ENCODE results near the gene RPL36.

The RPL36 gene

DNA sequence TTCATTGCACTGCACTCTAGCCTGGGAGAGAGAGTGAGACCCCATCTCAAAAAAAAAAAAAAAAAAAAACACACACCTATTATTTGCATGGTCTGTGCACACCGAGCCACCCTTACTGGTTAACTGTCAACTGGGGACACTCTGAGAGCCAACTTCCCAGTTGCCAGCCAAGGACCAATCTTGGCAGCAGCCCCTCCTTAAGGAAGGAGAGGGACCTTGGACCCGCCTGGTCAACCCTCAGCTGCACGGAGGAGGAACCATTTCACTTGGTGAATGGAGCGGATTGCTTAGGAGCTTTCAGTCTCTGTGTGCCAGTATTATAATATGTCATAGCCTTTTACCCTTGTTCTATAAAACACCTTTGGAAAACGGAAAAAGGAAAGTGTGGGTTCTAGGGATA, 34.7 kb upstream of the RPL36 start:
- H3K27ac ChIP-seq (ENCODE audit: low read length) = no peak overlapping the region
- no peak overlapping the region for H3K4me3 ChIP-seq (ENCODE audit: low read depth in 1 of 2, low read length in 2 of 2)
- H3K9me3 ChIP-seq (ENCODE audit: control insufficient read depth in 1 of 2, low read length in 2 of 2) = no peaks in the 10 kb centered on the region
- peaks cover 64 to 84% of the 10 kb centered on the region in 2 donors for H3K36me3 ChIP-seq (ENCODE audit: control insufficient read depth in 1 of 2, insufficient read depth in 2 of 2, low read length in 2 of 2)
- H3K27me3 ChIP-seq (ENCODE audit: low read depth, low read length) = no peaks in the 10 kb centered on the region
- H3K4me1 ChIP-seq (ENCODE audit: control insufficient read depth in 1 of 2, insufficient read depth in 2 of 2, low read length in 2 of 2) = no peaks in the 10 kb centered on the region

DNA sequence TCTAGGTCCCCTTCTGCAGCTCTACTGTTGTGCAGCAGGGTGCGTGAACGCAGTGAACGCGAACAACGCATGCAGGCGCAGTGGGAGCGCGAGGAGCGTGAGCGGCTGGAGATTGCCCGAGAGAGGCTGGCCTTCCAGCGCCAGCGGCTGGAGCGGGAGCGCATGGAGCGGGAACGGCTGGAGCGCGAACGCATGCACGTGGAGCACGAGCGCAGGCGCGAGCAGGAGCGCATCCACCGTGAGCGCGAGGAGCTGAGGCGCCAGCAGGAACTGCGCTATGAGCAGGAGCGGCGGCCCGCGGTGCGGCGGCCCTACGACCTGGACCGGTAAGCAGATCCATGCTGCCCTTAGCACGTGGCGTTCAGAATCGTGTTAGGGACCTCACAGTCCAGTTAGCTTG, 28.6 kb upstream of the RPL36 start:
- Histone ChIP-seq H3K9me3 (ENCODE audit: control insufficient read depth in 1 of 2, low read length in 2 of 2) (no peaks in the 10 kb centered on the region), H3K27me3 (ENCODE audit: low read depth, low read length) (no peaks in the 10 kb centered on the region), H3K27ac (ENCODE audit: low read length) (no peak overlapping the region), H3K4me1 (ENCODE audit: control insufficient read depth in 1 of 2, insufficient read depth in 2 of 2, low read length in 2 of 2) (no peaks in the 10 kb centered on the region), H3K36me3 (ENCODE audit: control insufficient read depth in 1 of 2, insufficient read depth in 2 of 2, low read length in 2 of 2) (peaks cover 54 to 85% of the 10 kb centered on the region in 2 donors), H3K4me3 (ENCODE audit: low read depth in 1 of 2, low read length in 2 of 2) (no peak overlapping the region)

DNA sequence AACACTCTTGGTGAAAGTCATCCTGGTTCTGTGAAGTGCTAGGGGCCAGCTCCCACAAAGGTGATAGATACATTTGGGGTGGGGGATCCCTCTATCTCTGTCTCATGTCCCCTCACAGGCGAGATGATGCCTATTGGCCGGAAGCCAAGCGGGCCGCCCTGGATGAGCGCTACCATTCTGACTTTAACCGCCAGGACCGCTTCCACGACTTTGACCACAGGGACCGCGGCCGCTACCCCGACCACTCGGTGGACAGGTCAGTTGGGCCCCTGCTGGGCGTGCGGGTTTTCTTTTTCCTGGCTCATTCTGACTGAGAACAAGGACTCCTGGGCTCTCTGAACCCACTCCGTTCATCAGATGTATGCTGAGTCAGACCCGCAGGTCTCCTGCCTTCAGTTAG, 26.2 kb upstream of the RPL36 start:
- no peak overlapping the region for H3K27ac ChIP-seq (ENCODE audit: low read length)
- H3K4me1 ChIP-seq (ENCODE audit: control insufficient read depth in 1 of 2, insufficient read depth in 2 of 2, low read length in 2 of 2) = no peaks in the 10 kb centered on the region
- no peaks in the 10 kb centered on the region for H3K27me3 ChIP-seq (ENCODE audit: low read depth, low read length)
- H3K36me3 ChIP-seq (ENCODE audit: control insufficient read depth in 1 of 2, insufficient read depth in 2 of 2, low read length in 2 of 2) = peaks cover 55 to 91% of the 10 kb centered on the region in 2 donors
- no peak overlapping the region for H3K4me3 ChIP-seq (ENCODE audit: low read depth in 1 of 2, low read length in 2 of 2)
- no peaks in the 10 kb centered on the region for H3K9me3 ChIP-seq (ENCODE audit: control insufficient read depth in 1 of 2, low read length in 2 of 2)

DNA sequence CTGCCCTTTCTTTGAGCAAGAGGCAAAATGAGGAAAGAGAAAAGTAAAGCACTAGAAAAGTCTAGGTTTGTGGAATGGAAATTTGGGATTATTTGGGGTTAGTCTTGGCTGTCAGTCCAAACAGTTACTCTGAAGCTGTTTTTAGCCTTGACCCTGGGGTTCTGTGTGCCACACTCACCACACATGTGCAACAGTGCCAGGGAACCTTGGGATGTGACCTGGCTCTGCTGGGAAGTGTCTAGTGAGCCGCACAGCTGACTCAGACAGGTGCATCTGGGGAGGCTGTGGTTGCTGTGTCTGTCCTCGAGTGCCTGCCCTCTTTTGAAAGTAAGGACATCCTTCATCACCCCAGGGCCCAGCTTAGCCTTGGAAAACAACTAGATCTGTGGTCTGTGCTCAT, 25.6 kb upstream of the RPL36 start:
- Histone ChIP-seq H3K27me3 (ENCODE audit: low read depth, low read length) (no peaks in the 10 kb centered on the region), H3K4me1 (ENCODE audit: control insufficient read depth in 1 of 2, insufficient read depth in 2 of 2, low read length in 2 of 2) (no peaks in the 10 kb centered on the region), H3K36me3 (ENCODE audit: control insufficient read depth in 1 of 2, insufficient read depth in 2 of 2, low read length in 2 of 2) (peaks cover 55 to 92% of the 10 kb centered on the region in 2 donors), H3K27ac (ENCODE audit: low read length) (no peak overlapping the region), H3K9me3 (ENCODE audit: control insufficient read depth in 1 of 2, low read length in 2 of 2) (no peaks in the 10 kb centered on the region), H3K4me3 (ENCODE audit: low read depth in 1 of 2, low read length in 2 of 2) (no peak overlapping the region)

DNA sequence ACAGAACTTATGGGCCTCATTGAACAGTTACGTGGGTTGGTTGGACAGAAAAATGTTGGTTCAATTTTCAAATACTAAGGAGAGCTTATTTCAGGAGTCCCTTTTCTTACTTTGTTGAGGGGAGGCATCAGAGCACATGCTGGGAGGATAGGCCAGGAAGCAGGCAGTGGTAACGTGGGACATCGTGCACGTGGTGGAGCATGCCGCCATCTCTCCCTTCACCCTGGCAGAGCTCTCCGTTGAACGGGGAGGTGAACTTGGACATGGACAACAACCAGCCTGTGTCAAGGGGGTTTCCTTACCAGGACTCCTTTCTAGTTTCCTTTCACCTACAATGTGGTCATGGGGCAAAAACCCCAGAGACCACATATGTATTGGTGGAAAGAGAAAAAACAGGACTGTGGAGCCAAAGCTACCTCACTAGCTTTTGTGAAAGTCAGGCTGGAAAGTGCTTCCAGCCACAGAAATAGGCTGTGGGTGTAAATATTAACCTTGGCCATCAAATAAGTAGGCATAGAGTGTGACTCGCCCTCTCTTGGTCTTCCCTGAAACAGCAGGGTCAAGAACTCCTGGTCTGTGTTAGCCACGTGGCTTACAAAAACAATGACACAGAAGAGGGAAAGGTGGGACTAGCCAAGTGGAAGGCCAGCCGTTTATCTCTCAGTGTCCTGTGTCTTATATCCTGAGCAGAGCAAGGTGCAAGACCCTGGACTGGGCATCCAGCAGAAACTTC, 24.1 kb upstream of the RPL36 start:
- H3K4me3 ChIP-seq (ENCODE audit: low read depth in 1 of 2, low read length in 2 of 2) = no peak overlapping the region
- no peak overlapping the region for H3K27ac ChIP-seq (ENCODE audit: low read length)
- peaks cover 48 to 84% of the 10 kb centered on the region in 2 donors for H3K36me3 ChIP-seq (ENCODE audit: control insufficient read depth in 1 of 2, insufficient read depth in 2 of 2, low read length in 2 of 2)
- H3K9me3 ChIP-seq (ENCODE audit: control insufficient read depth in 1 of 2, low read length in 2 of 2) = no peaks in the 10 kb centered on the region
- no peaks in the 10 kb centered on the region for H3K4me1 ChIP-seq (ENCODE audit: control insufficient read depth in 1 of 2, insufficient read depth in 2 of 2, low read length in 2 of 2)
- H3K27me3 ChIP-seq (ENCODE audit: low read depth, low read length) = no peaks in the 10 kb centered on the region

DNA sequence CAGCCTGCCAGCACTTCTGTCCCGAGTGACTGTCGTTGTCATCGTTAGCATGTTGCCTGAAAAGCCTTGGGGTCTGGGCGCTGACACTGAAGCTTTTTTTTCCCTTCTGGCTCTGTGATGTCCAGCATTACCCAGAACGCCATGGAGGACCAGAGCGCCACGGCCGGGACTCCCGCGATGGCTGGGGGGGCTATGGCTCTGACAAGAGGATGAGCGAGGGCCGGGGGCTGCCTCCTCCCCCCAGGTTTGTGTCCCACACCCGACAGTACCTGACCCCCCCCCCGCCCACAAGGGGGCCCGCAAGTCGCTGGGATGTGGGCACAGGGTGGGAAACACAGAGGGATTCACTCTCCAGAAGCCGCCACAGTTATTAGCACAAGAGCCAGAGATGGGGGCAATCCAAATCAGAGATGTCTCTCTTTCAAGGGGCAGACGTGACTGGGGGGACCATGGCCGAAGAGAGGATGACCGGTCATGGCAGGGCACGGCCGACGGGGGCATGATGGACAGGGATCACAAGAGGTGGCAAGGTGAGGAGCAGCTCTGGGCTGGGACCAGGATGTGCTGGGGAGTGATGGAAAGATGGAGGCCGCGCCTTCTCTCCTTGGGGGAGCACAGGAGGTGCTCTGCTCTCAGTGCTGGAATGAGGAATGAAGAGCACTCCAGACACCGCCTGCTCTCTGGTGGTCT, 23.0 kb upstream of the RPL36 start:
- Histone ChIP-seq H3K4me1 (ENCODE audit: control insufficient read depth in 1 of 2, insufficient read depth in 2 of 2, low read length in 2 of 2) (no peaks in the 10 kb centered on the region), H3K27me3 (ENCODE audit: low read depth, low read length) (no peaks in the 10 kb centered on the region), H3K4me3 (ENCODE audit: low read depth in 1 of 2, low read length in 2 of 2) (no peak overlapping the region), H3K27ac (ENCODE audit: low read length) (no peak overlapping the region), H3K9me3 (ENCODE audit: control insufficient read depth in 1 of 2, low read length in 2 of 2) (no peaks in the 10 kb centered on the region), H3K36me3 (ENCODE audit: control insufficient read depth in 1 of 2, insufficient read depth in 2 of 2, low read length in 2 of 2) (peaks cover 43 to 73% of the 10 kb centered on the region in 2 donors)

DNA sequence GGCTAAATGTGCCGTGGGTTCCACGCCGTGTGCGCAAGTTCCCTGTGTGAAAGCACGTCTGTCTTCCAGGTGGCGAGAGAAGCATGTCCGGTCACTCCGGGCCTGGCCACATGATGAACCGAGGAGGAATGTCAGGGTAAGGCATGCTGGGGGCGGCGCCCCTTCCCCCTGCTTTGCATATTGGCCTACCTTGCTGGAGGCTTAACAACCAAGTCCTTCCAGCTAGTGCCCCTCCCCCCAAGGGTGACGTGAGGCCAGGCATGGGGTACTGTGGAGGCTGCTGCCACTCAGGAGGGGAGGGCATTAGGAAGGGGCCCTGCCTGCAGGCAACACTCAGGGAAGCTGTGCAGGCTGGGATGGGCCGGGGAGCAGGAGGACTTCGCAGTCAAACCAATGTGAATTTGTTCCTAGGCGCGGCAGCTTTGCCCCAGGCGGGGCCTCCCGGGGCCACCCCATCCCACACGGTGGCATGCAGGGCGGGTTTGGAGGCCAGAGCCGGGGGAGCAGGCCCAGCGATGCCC, 22.3 kb upstream of the RPL36 start:
- no peaks in the 10 kb centered on the region for H3K9me3 ChIP-seq (ENCODE audit: control insufficient read depth in 1 of 2, low read length in 2 of 2)
- H3K36me3 ChIP-seq (ENCODE audit: control insufficient read depth in 1 of 2, insufficient read depth in 2 of 2, low read length in 2 of 2) = peaks cover 43 to 68% of the 10 kb centered on the region in 2 donors

DNA sequence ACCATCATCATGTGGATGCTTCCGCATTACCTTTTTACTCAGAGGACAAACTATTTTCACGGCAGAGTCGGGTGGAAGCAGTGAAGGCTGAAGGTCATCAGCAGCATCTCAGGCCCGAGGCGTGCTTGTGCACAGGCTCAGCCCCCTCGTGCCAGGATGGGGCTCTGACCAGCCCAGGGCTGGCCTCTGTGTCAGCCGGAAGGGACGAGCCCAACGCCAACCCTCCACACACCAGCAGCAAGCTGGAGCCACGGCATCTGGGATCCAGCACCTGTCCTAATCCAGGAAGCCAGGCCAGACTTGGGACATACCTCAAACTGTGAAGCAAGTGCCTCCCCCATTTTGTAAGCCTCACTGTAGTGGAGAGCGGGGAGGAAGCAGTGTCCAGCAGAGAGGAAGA, 20.9 kb upstream of the RPL36 start:
- Histone ChIP-seq H3K9me3 (ENCODE audit: control insufficient read depth in 1 of 2, low read length in 2 of 2) (no peaks in the 10 kb centered on the region), H3K36me3 (ENCODE audit: control insufficient read depth in 1 of 2, insufficient read depth in 2 of 2, low read length in 2 of 2) (peaks cover 34 to 54% of the 10 kb centered on the region in 2 donors), H3K27me3 (ENCODE audit: low read depth, low read length) (no peaks in the 10 kb centered on the region), H3K4me1 (ENCODE audit: control insufficient read depth in 1 of 2, insufficient read depth in 2 of 2, low read length in 2 of 2) (no peaks in the 10 kb centered on the region), H3K4me3 (ENCODE audit: low read depth in 1 of 2, low read length in 2 of 2) (no peak overlapping the region), H3K27ac (ENCODE audit: low read length) (no peak overlapping the region)

More for the DNA sequence above, 22.3 kb upstream of the RPL36 start:
- Histone ChIP-seq H3K4me3 (ENCODE audit: low read depth in 1 of 2, low read length in 2 of 2) (no peak overlapping the region), H3K27ac (ENCODE audit: low read length) (no peak overlapping the region), H3K4me1 (ENCODE audit: control insufficient read depth in 1 of 2, insufficient read depth in 2 of 2, low read length in 2 of 2) (no peaks in the 10 kb centered on the region), H3K27me3 (ENCODE audit: low read depth, low read length) (no peaks in the 10 kb centered on the region)

DNA sequence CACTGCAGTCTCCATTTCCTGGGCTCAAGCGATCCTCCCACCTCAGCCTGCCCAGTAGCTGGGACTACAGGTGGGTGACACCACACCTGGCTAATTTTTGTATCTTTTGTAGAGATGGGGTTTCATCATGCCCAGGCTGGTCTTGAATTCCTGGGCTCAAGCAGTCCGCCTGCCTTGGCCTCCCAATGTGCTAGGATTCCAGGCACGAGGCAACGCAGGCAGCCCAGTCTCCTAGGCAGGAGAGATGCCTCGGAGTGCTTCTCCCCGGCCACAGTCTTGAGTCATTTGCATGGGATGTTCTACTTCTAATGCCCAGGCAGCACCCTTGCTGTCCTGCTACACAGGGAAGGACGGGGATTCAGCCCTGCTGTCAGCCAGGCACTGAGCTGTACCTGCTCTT, 18.5 kb upstream of the RPL36 start:
- H3K27ac ChIP-seq (ENCODE audit: low read length) = no peak overlapping the region
- H3K4me1 ChIP-seq (ENCODE audit: control insufficient read depth in 1 of 2, insufficient read depth in 2 of 2, low read length in 2 of 2) = no peaks in the 10 kb centered on the region
- no peak overlapping the region for H3K4me3 ChIP-seq (ENCODE audit: low read depth in 1 of 2, low read length in 2 of 2)
- H3K27me3 ChIP-seq (ENCODE audit: low read depth, low read length) = no peaks in the 10 kb centered on the region
- peaks cover 12 to 30% of the 10 kb centered on the region in 2 donors for H3K36me3 ChIP-seq (ENCODE audit: control insufficient read depth in 1 of 2, insufficient read depth in 2 of 2, low read length in 2 of 2)
- no peaks in the 10 kb centered on the region for H3K9me3 ChIP-seq (ENCODE audit: control insufficient read depth in 1 of 2, low read length in 2 of 2)

DNA sequence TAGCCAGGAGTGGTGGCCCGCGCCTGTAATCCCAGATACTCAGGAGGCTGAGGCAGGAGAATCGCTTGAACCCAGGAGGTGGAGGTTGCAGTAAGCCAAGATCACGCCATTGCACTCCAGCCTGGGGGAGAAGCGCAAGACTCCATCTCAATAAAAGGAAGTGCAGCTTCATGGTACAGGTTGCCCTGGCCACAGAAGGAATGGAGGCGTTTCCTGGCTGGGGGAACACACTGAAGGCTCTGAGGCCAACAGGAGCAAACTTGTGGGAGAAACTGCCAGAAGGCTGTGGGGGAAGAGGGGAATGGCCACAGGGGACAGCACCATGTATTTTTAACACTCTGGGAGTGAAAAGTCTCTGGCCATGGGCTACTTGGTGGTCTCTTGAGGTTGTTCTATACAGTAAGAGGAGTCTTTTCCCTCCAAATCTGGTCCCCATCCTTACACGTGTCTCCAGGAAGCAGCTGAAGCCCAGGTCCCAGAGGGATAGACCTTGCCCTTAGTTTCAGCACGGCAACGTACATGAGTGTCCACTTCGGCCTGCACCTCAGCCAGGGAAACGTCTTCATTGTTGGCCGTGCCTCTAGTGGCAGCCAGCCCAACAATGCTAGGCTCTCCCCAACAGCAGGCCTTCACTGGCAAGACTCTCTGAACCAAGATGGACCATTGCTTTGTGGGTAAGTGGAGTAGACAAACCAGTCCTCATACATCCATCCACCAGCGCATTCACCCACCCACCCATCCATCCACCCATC, 17.2 kb upstream of the RPL36 start:
- Histone ChIP-seq H3K27me3 (ENCODE audit: low read depth, low read length) (no peaks in the 10 kb centered on the region), H3K36me3 (ENCODE audit: control insufficient read depth in 1 of 2, insufficient read depth in 2 of 2, low read length in 2 of 2) (peaks cover 1 to 18% of the 10 kb centered on the region in 2 donors), H3K27ac (ENCODE audit: low read length) (no peak overlapping the region), H3K4me1 (ENCODE audit: control insufficient read depth in 1 of 2, insufficient read depth in 2 of 2, low read length in 2 of 2) (no peaks in the 10 kb centered on the region), H3K4me3 (ENCODE audit: low read depth in 1 of 2, low read length in 2 of 2) (no peak overlapping the region), H3K9me3 (ENCODE audit: control insufficient read depth in 1 of 2, low read length in 2 of 2) (no peaks in the 10 kb centered on the region)

DNA sequence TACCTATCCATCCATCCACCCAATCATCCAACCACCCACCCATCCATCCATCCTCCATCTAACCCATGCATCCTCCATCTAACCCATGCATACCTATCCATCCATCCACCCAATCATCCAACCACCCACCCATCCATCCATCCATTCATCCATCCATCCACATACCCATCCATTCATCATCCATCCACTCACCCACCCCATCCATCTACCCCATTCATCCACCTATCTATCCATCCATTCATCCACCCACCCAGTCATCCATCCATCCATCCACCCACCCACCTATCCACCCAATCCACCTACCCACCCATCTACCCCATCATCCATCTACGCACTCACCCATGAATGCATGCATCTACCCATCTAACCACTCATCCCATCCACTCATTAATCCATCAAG, 16.3 kb upstream of the RPL36 start:
- H3K9me3 ChIP-seq (ENCODE audit: control insufficient read depth in 1 of 2, low read length in 2 of 2) = no peaks in the 10 kb centered on the region
- no peak overlapping the region for H3K27ac ChIP-seq (ENCODE audit: low read length)
- no peaks in the 10 kb centered on the region for H3K27me3 ChIP-seq (ENCODE audit: low read depth, low read length)
- no peaks in the 10 kb centered on the region for H3K4me1 ChIP-seq (ENCODE audit: control insufficient read depth in 1 of 2, insufficient read depth in 2 of 2, low read length in 2 of 2)
- H3K36me3 ChIP-seq (ENCODE audit: control insufficient read depth in 1 of 2, insufficient read depth in 2 of 2, low read length in 2 of 2) = peaks cover 0 to 12% of the 10 kb centered on the region in 2 donors
- H3K4me3 ChIP-seq (ENCODE audit: low read depth in 1 of 2, low read length in 2 of 2) = no peak overlapping the region

All from muscle layer of duodenum (tissue), 2 donors.